Activated CD4-positive, CD25-positive, alpha-beta regulatory T cell treated with anti-CD3 and anti-CD28 coated beads, Interleukin-2, amount 50 U/mL, for 24 hours (primary cell): ENCODE measurements around the gene LGALS1.
A peak's percentile ranks its signal among the peaks of the same experiment; 100 is the strongest.

ENCODE experiments used
- ATAC-seq, 2 donors: fragments of 150-1000 bp; cut with Tn5 transposase; one replicate each; pipeline ENCODE4 v1.10.0; 2021; ENCODE audit warnings: mild to moderate bottlenecking in 1 of 2, moderate library complexity in 1 of 2

The LGALS1 gene

DNA sequence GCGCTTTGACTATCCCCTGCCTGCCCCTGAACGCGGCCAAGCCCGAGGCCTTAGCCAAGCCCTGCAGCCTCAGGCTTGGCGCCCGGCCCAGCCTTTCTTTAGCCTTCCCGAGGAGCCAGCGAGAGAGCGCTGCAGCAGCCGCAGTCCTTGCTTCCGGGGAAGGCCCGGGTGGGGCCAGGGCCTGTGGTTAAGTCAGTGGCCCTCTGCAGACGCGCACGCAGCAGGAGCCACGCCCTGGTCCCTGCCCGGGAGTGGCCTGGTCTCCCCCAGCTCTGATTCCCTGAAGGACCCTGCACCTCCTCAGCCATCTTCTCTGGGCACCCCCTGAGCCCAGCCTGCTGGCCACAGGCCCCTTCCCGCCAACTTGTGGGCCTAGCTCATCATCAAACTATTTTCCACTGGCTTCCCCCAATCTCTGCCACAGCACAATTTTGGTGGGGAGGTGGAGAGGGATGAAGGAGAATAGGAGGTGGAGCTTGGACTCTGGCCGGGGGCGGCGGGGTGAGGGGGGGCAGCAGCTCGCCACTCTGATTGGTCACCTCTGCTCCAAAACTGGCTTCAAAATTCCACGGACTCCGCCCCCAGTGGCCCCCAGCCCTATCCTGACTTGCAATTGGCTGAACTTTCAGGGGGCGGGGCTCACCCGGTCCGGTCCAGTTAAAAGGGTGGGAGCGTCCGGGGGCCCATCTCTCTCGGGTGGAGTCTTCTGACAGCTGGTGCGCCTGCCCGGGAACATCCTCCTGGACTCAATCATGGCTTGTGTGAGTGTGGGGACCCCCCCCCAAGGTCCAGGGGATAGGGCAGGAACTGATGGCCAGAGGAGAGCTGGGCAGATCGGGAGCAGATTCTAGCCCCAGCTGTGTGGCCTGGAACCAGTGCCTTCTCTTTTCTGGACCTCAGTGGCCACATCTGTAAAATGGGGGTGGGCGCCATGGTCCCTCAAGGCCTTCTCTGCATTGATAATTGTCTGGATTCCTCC, at the start of gene LGALS1:
LGALS1 (plus strand) TSS at position 686 of the 979 bp plus-strand sequence; CDS start at position 753, 67 bp downstream.
- peak; percentile 28 to 38 for ATAC-seq

DNA sequence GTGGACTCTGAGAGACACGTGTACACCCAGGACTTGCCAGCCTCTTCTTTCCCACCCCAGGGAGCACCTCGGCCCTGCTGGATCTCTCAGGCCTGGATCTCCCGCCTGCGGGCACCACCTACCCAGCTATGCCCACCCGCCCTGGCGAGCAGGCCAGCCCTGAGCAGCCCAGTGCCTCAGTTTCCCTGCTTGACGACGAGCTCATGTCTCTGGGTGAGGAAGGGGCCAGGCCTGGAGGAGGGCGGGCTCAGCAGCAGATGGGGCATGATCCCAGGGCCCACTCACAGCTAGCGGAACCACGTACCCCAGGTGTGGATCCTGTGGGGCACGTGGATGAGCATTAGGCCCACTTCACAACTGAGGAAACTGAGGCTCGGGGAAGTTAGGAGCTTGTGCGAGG, 49.7 kb upstream of the LGALS1 start:
- ATAC-seq, result no peak

DNA sequence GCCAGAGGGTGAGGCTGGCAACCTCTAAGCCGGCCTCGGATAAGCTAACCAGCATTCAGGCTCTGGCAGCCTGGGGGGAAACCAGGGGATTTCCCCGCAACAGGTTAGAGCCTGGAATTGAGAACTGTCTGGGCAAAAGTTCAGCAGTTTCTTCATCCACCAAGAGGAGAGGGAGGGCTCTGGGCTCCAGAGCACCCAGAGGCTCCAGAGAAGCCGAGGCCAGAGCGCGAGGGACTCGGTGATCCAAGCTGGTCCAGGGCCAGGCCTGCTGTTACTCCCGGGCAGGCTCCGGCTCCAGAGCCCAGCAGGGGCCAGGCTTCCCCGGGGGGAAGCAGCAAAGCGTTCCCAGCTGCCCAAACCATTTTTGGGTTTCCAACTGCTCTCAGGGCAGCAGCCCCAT, 49.3 kb upstream of the LGALS1 start:
- no peak for ATAC-seq

DNA sequence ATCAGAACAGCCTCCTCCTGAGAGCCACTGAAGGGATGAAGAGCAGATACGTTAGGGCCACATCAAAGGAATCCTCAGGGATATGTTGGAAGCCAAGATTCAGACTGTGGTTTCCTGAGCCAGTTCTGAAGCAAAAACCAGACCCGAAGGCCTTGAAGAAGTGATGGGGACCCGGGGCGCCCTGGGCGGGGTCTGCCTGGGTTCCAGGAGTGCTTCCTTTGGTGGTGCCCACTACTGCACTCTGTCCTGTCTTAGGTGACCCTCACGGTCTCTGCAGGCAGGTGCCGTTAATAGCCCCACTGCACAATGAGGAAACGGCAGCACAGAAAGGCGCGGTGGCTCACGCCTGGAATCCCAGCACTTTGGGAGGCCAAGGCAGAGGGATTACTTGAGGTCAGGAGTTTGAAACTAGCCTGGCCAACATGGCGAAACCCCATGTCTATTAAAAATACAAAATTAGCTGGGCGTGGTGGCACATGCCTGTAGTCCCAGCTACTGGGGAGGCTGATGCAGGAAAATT, 48.8 kb upstream of the LGALS1 start:
- ATAC-seq, result no peak

DNA sequence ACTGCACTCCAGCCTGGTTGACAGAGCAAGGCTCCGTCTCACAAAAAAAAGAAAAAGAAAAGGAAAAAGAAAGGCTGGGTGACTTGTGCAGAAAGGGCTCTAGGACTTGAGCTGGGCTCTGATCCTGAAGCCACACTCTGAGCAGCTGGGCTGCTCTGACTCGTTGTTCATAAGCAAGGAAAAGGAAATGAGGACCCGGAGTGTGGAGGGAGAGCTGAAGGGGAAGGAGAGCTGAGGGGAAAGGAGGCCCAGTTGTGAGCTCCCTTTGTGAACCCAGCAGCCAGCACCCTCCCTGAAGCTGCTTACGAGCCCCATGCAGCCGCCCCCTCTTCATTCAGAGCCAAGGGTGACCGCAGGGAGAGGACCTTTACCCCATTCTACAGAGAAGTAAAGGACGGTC, 48.3 kb upstream of the LGALS1 start:
- peak; percentile 6 to 7 for ATAC-seq

DNA sequence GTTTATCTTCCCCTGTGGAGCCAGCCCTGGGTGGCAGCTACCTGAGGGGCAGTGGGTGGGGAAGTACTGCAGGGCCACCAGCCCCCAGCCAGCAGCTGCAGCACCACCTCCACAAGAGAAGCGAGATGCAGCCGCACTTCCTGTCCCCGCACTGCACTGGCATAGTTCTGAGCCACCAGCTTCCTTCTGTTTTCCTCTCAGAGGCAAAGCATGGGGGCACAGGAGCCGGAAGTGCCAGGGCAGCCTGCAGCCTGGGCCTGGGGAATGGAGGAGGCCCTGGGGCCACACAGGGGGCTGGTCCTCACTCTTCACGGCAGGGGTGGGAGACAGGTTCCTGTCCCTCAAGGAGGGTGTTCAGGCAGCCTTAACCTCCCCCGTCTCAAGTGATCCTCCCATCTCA, 47.9 kb upstream of the LGALS1 start:
- peak; percentile 61 to 67 for ATAC-seq

DNA sequence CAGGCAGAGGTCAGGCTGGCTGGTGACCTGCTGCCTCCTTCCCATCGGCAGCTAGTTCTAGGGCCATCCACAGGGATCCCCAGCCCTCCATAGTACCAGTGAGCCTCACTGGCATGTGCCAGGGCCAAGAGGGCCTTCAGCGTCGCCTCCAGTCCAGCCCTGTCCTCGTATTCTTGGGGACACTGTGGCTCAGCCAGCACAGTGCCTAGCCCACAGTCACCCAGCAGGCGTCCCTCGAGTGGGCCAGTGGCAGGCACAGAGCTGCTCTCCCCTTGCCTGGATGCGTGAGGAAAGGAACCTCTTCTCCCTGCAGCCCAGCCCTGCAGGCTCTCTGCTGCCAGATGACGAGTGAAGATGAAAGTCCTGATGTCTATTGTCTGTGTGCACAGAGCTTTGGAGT, 46.6 kb upstream of the LGALS1 start:
- ATAC-seq, result no peak

DNA sequence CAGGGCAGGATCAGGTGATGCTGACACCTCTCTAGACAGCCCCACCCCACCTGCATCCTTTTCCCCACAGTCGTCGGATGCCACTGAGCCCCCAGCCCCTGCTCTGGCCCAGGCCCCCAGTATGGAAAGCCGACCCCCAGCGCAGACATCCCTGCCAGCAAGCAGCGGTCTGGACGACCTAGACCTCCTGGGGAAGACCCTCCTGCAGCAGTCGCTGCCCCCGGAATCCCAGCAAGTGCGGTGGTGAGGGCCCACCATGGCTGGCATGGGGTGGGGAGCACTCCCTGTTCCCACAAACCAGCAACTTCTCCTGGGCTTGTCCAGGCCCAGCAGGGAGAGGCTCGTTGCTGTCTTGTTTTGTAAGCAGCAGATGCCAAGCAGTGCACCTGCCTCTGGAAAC, 45.5 kb upstream of the LGALS1 start:
- no peak for ATAC-seq

DNA sequence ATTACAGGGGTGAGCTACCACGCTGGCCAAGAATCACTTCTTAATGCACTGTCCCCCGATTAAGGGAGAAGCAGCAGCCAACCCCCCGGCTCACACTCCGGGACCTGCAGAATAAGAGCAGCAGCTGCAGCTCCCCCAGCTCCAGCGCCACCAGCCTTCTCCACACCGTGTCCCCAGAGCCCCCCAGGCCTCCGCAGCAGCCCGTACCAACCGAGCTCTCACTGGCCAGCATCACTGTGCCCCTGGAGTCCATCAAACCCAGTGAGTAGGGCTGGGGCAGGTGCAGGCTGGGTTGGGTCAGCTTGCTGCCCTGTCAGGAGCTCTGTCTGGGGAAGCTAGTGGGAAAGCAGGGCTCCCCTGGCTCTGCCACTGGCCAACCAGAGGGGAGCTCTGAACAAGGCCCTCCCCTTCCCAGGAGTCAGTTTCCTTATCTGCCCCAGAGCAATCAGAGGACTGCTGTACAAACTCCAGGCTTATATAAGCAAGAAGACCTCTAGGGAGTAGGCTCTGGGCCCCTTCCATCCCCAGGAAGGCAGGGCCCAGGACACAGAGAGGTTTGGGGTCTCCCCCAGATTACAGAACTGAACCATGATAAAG, 44.5 kb upstream of the LGALS1 start:
- ATAC-seq, result no peak

DNA sequence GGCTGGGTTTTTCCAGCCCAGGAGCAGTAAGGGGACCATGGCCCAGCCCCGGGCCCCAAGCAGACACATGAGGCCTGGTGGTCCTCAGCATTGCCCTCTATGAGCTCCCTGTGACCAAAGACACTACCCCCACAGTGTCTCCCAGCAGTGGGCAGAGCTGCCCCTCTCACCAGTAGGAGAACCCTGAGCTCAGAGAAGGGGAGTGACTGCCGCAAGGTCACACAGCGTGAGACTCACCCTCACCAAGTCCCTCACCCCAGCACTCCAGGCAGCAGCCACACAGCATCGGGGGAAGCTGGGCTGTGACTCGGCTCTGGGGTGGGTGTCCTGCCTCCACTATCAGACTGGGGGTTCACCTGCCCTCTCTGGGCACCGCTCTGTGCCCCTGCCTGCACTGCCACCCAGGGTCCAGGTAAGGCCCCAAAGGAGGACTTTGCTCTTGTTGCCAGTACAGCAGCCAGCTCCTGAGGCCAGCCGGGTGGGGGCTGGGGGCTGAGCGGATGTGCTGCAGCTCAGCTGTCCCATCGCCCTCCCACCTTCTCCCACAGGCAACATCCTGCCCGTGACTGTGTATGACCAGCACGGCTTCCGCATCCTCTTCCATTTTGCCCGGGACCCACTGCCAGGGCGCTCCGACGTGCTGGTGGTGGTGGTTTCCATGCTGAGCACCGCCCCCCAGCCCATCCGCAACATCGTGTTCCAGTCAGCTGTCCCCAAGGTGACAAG, 43.8 kb upstream of the LGALS1 start:
- ATAC-seq, result no peak

DNA sequence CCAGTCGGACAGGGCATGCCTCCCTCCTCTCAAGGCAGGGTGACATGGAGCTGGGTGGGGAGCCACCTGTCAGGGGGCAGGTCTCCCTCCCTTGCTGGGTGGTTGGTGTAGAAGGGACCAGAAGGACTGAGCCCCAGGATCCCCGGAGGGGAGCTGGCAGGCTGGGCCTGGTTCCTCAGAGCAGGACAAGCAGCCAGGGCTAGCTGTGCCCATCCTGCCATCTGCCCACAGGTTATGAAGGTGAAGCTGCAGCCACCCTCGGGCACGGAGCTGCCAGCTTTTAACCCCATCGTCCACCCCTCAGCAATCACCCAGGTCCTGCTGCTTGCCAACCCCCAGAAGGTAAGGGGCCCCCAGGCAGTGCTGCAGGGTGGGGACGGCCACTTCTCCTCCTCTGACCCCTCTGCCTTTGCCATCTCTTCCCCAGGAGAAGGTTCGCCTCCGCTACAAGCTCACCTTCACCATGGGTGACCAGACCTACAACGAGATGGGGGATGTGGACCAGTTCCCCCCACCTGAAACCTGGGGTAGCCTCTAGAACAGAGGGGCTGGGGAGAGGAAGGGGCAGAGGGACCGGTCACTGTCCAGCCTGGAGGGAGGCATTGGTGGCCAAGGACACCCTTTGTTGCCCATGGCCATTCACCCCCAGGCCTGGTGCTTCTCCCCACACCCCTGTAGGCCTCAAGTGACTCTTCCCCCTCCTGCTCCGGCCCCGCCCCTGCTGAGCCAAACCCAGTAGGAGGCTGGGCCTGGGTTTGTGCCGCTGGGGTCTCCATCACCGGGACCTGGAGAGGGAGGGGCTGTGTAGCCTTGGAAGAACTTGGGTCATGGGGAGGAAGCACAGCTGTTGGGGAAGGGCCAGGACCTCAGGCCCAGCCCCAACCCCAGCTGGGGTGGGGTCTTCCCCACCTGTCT, 43.0 kb upstream of the LGALS1 start:
- ATAC-seq, result no peak

DNA sequence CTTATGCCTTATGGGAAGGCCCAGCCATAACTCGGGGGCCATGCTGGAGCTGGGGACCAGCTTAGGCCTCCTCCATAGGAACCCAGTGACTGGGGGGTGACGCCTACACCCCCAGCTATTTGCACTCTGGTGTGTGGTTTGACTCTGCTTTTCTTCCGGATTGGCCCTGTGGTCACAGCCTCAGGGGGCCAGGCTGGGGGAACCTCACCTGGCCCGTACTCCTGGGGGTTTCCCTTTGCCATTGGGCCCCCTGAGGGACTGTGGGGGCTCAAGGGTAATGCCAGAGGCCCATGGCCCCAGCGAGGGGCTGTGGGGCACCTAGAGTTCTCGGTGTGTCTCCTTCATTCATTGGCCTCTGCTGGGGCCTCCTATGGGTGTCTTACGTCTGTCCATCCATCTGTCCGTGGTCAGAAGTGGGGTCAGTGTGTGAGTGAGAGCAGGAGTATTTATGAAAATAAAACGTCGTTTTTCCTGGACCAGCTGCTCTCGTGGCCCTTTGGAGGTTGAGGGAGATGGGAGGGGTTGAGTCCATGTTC, 42.3 kb upstream of the LGALS1 start:
- ATAC-seq, result peak; percentile 51 to 58

DNA sequence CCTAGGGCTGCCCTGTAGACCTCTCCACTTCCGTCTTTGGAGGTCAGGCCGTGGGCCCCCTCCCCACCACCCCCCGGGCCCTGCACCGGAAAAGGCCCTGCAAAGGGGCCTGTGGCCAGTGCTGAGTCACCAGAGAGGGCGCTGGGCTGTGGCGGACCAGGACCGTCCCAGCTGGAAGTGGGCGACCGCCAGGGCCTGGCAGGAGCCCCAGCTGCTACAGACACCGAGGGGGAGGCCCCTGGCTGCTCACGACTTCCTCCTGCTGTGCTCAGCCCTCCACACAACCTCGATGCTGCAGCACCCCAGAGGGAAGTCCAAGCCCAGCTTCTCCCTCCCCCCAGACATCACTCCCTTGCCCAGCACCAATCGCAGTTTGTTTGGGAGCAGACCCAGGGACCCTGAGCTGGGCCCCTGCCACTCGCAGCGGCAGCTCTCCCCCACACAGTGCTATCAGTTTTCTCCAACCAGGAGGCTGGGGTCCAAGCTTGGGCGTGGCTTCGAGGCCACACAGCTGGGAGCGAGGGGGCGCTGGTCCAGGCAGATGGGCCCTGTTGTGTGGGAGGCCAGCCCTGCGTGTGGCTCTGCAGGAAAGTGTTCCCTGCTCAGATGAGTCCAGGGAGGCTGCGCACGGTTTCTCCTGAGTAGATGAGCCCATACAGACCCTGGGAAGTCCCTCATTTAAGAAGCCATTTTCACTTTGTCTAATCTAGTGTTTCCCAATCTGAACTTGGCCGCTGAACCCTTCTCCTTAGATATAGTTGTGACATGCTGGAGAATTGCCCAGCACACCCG, 41.6 kb upstream of the LGALS1 start:
- peak; percentile 62 to 70 for ATAC-seq

DNA sequence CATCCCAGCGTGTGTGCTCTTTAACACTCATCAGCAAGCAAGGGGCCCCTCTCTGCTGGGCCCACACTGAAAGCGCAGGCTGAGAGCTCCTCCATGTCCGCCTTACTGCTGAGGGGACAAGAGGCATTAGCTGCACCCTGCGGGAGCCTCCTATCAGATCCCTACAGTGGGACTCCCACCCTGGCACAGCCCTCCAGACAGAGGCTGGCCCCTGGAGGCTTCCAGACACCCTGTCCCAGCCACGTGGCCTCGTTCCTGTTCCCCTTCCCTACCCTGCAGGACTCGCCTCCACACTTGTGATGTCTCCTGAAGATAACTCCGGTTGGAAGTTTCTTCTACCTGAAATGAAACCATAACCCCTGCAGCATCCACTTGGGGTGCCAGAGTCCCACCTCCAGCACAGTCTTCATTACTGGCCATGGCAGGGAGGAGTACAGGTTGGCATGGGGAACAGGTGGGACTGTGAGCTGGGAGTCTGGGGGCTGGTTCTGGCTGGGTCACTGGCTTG, 41.0 kb upstream of the LGALS1 start:
- ATAC-seq, result no peak

DNA sequence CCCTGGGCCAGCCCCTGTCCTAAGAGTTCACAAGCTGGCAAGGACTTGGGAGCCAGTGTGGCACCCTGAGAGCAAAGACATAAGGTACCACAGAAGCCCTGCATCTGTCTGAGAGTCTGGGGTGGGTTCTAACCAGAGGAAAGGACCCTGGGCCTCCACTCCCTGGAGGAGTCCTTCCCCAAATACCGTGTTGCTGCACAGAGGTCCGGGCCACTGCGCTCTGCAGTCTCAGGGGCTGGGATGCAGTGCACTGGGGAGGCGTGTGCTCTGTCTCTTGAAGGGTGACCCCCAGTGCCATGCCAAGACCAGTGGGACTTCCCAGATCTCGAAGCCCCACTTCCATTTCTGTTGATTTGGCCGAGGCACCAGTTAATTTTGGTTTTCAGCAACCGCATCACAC, 40.3 kb upstream of the LGALS1 start:
- ATAC-seq, result no peak

DNA sequence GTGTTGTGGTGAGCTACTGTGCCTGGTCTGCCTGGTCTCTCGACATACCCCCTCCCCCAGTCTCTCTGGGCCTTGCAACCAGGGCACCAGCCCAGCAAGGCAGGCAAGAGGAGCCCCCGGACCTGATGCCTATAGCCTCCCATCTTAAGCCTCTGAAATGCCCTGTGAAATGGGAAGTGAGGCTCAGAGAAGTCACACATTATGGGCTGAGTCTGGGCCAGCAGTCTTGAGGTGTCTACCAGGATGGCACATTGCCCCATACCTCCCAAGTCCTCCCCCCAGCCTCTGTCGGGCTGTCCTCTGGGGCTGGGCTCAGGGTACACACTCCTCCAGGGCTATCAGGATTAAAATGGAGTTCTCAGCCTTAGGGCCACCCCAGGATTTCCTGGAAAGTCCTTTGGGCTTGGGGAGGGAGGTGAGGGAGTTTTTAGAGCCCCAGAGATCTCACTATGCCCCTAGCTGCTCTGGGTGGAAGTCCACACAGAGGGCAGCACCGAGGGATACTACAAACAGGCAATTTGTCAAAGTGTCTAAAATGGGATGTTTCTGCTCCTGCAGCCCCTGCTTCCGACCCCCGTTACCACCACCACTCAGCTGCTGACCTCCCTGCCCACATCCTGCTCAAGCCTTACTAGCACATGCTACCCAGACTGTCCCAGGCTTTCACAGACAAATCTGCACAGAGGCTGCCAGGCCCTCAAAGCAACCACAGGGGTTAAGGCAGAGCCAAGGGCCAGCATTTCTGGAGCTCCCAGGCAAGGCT, 39.1 kb upstream of the LGALS1 start:
- ATAC-seq, result no peak

DNA sequence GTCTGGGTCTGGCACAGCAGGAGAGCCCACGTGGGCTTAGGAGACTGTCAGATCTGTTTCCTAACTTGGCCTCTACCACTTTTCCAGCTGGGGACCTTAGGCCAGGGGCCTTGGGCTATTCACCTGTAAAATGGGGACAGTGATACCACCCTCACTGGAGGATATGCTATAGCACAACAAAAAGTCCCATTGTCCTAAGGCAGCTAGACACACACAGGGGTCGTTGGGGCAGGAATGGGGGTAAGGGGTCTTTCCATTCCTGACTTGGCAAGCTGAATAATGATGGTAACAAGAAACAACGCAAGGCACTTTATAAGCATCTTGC, 38.5 kb upstream of the LGALS1 start:
- ATAC-seq, result no peak

DNA sequence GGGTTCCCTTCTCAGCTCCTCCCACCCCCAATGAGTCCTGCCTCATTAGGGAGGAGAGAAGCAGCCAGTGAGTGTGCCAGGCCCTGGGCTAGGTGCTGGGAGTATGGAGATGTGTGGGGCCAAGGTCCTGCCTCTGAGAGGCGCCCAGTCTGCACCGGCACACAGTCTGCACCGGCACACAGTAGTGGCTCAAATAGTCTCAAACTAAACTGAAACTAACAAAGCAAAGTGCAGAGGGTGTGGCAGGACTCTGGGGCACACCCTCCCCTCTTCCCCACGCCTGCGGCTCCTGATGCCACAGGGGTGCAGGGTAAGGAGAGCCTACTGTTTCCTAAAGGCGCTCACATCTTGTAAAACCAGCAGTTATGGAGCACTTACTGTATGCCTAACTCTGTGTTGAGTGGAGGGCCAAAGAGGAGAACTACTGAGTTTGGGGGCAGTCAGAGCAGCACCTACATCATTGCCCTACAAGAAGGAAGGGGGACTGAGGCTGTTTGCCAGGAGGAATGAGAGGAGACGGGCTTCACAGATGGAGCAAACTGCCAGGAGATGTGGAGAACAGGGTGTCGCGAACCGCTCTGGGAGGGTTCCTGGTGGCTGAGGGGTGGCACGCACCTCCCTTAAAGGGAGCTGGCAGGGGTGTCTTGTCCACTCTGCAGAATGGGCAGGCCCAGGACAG, 36.9 kb upstream of the LGALS1 start:
- ATAC-seq, result peak; percentile 19 to 25

DNA sequence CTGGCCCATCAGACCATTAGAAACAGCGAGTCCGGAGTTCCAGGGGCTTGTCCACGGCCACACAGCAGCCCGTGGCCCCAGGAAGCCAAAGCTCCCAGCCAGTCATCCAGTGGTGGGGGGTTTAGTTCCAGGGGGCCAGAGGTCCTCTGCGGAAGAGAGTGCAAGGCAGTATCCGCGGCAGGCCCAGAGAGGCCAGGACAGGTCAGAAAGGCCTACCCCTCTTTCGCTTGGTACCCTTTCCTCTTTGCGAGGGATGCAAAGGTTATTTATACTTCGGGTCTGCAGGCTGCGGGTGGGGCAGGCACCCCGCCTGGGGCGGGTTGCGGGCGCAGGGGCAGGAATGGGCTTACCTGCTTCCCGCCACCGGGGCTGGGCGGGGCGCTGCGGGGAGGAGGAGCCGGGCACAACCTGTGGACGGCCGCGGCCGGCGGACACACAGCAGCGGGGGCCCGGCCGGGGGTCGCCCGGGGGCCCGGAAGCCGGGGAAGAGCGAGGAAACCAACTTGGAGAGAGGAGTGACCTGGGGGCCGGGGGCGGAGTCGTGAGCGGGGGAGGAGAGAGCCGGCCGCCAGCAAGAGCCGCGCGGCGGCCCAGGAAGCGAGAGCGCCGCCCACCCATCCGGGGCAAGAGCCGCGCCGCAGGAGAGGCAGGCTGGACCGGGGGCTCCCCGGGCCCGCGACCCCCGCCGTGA, 36.2 kb upstream of the LGALS1 start, which contains the start of gene SH3BP1:
SH3BP1 (plus strand) TSS at position 600 of the 691 bp plus-strand sequence. CDS start 119 bp downstream, outside the sequence.
- peak; percentile 45 to 57 for ATAC-seq
